ENCODE measurements around the gene NAT16. TPM values are rescaled to one million over a fixed set of nuclear protein-coding genes. Genes with fewer than 3 reads are reported as not detected.

NAT16 gene
- total and polyA plus RNA-seq, 2 of the 13 experiments (the other 11 are each of a cell fraction or from before 2014, with no cell fraction given), result 0.04 TPM; not detected in 1

DNA sequence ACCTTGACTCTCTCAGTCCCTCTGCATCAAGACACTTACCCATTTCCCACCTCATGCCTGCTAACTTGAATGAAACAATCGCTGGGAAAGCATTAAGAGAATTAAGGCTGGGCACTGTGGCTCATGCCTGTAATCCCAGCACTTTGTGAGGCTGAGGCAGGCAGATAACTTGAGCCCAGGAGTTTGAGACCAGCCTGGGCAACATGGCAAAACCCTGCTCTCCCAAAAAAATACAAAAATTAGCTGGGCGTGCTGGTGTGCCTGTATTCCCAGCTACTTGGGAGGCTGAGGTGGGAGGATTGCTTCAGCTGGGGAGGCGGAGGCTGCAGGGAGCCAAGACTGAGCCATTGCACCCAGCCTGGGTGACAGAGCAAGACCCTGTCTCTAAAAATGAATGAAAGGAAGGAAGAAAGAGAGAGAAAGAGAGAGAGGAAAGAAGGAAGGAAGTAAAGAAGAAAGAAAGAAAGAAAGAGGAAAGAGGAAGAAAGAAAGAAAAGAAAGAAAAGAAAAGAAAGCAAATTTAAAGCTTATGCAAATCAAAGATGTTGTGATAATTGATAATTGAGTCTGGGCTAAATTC, 52.5 kb downstream of the NAT16 start (continued):
- TF ChIP-seq, protein P1, sequence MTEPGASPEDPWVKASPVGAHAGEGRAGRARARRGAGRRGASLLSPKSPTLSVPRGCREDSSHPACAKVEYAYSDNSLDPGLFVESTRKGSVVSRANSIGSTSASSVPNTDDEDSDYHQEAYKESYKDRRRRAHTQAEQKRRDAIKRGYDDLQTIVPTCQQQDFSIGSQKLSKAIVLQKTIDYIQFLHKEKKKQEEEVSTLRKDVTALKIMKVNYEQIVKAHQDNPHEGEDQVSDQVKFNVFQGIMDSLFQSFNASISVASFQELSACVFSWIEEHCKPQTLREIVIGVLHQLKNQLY (CRISPR knock-in tag; IDR thresholded peaks at IDR 0.05), result no peak
- no peak for TF ChIP-seq ZNF253 (CRISPR knock-in tag; IDR thresholded peaks at IDR 0.05; ENCODE audit: borderline replicate concordance)
- TF ChIP-seq, protein P2, sequence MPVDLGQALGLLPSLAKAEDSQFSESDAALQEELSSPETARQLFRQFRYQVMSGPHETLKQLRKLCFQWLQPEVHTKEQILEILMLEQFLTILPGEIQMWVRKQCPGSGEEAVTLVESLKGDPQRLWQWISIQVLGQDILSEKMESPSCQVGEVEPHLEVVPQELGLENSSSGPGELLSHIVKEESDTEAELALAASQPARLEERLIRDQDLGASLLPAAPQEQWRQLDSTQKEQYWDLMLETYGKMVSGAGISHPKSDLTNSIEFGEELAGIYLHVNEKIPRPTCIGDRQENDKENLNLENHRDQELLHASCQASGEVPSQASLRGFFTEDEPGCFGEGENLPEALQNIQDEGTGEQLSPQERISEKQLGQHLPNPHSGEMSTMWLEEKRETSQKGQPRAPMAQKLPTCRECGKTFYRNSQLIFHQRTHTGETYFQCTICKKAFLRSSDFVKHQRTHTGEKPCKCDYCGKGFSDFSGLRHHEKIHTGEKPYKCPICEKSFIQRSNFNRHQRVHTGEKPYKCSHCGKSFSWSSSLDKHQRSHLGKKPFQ (CRISPR knock-in tag; IDR thresholded peaks at IDR 0.05; ENCODE audit: insufficient replicate concordance), result peak; percentile 5
- no peak for TF ChIP-seq ZNF225 (CRISPR knock-in tag; IDR thresholded peaks at IDR 0.05)
- 0 out of 2 replicates have a peak, but pooled peaks have one; percentile 15 for TF ChIP-seq ZNF563 (CRISPR knock-in tag; IDR thresholded peaks at IDR 0.05)
- no peak for TF ChIP-seq HOXA5 (CRISPR knock-in tag; IDR thresholded peaks at IDR 0.05)
- TF ChIP-seq MYC (CRISPR knock-in tag; IDR thresholded peaks at IDR 0.05; ENCODE audit: borderline replicate concordance), result no peak
- TF ChIP-seq GZF1 (CRISPR knock-in tag; IDR thresholded peaks at IDR 0.05), result 0 out of 2 replicates have a peak, but pooled peaks have one; percentile 2
- 0 out of 2 replicates have a peak, but pooled peaks have one; percentile 75 for TF ChIP-seq REL (CRISPR knock-in tag; conservative IDR thresholded peaks at IDR 0.05)
- TF ChIP-seq IKZF4 (CRISPR knock-in tag; IDR thresholded peaks at IDR 0.05; ENCODE audit: borderline replicate concordance, low read depth, not compliant biosample characterization), result no peak
- TF ChIP-seq KAT7 (CRISPR knock-in tag; IDR thresholded peaks at IDR 0.05; ENCODE audit: borderline replicate concordance), result no peak
- TF ChIP-seq ZFY (CRISPR knock-in tag; IDR thresholded peaks at IDR 0.05), result no peak
- TF ChIP-seq ZIK1 (CRISPR knock-in tag; IDR thresholded peaks at IDR 0.05; ENCODE audit: borderline replicate concordance, low read depth), result 0 out of 2 replicates have a peak, but pooled peaks have one; percentile 18
- 0 out of 2 replicates have a peak, but pooled peaks have one; percentile 34 for TF ChIP-seq HOXA9 (CRISPR knock-in tag; IDR thresholded peaks at IDR 0.05; ENCODE audit: borderline replicate concordance)
- TF ChIP-seq ZNF264 (CRISPR knock-in tag; IDR thresholded peaks at IDR 0.05), result no peak
- TF ChIP-seq ZSCAN9 (CRISPR knock-in tag; IDR thresholded peaks at IDR 0.05; ENCODE audit: borderline replicate concordance), result no peak
- 0 out of 2 replicates have a peak, but pooled peaks have one; percentile 23 for TF ChIP-seq ZNF674 (CRISPR knock-in tag; IDR thresholded peaks at IDR 0.05; ENCODE audit: low read depth)
- peak; percentile 24; the same call in 1 of the 2 replicates for TF ChIP-seq ZNF441 (CRISPR knock-in tag; IDR thresholded peaks at IDR 0.05; ENCODE audit: borderline replicate concordance)
